ENCODE data around the gene BLOC1S3.

BLOC1S3 gene

GRCh38 chr19:45141203-45141900 lies 37.2 kb upstream of the BLOC1S3 start:
- Mint-ChIP-seq H3K27me3 (ENCODE audit: low read depth) (no peaks in the 10 kb centered on the region), H3K27ac (no peak overlapping the region), H3K4me3 (no peak overlapping the region), H3K36me3 (ENCODE audit: low read depth) (peaks cover 6% of the 10 kb centered on the region), H3K4me1 (ENCODE audit: low read depth) (peaks cover 6% of the 10 kb centered on the region), H3K9me3 (no peaks in the 10 kb centered on the region)

- Mint-ChIP-seq H3K4me3 (no peak overlapping the region), H3K4me1 (ENCODE audit: low read depth) (peaks cover 4% of the 10 kb centered on the region), H3K27ac (no peak overlapping the region), H3K27me3 (ENCODE audit: low read depth) (no peaks in the 10 kb centered on the region), H3K36me3 (ENCODE audit: low read depth) (peaks cover 6% of the 10 kb centered on the region), H3K9me3 (no peaks in the 10 kb centered on the region)
These were observed 36.4 kb upstream of the BLOC1S3 start for GRCh38 chr19:45142016-45142725.

DNA sequence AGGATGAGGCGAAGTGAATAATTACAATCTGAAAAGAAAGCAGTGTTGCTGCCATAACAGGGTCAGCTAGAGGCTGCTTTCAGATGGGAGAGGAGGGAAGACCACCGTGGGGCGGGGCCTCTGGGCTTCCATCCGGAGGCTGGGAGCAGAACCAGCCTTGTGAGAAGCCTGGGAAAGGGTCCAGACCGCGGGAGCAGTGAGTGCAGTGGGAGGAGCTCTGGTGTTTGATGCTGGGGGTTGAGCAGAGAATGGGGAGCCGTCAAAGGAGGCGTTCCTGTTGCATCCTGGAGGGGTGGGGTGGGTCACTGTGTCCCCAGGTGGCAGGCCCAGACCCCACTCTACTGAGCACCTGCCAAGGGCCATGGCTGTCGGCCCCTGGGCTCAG lies 35.9 kb upstream of the BLOC1S3 start:
- Mint-ChIP-seq H3K4me3 (no peak overlapping the region), H3K27me3 (ENCODE audit: low read depth) (no peaks in the 10 kb centered on the region), H3K36me3 (ENCODE audit: low read depth) (peaks cover 6% of the 10 kb centered on the region), H3K4me1 (ENCODE audit: low read depth) (peaks cover 3% of the 10 kb centered on the region), H3K9me3 (no peaks in the 10 kb centered on the region), H3K27ac (no peak overlapping the region)

GRCh38 chr19:45144431-45145269 lies 33.9 kb upstream of the BLOC1S3 start:
- Mint-ChIP-seq H3K4me3 (no peak overlapping the region), H3K27me3 (ENCODE audit: low read depth) (no peaks in the 10 kb centered on the region), H3K4me1 (ENCODE audit: low read depth) (peaks cover 2% of the 10 kb centered on the region), H3K36me3 (ENCODE audit: low read depth) (peaks cover 6% of the 10 kb centered on the region), H3K27ac (no peak overlapping the region), H3K9me3 (no peaks in the 10 kb centered on the region)

GRCh38 chr19:45145270-45146189 lies 33.1 kb upstream of the BLOC1S3 start:
- peaks cover 2% of the 10 kb centered on the region for H3K4me1 Mint-ChIP-seq (ENCODE audit: low read depth)
- H3K27ac Mint-ChIP-seq, result no peak overlapping the region
- no peaks in the 10 kb centered on the region for H3K27me3 Mint-ChIP-seq (ENCODE audit: low read depth)
- H3K36me3 Mint-ChIP-seq (ENCODE audit: low read depth), result peaks cover 6% of the 10 kb centered on the region
- H3K9me3 Mint-ChIP-seq, result no peaks in the 10 kb centered on the region
- H3K4me3 Mint-ChIP-seq, result no peak overlapping the region

DNA sequence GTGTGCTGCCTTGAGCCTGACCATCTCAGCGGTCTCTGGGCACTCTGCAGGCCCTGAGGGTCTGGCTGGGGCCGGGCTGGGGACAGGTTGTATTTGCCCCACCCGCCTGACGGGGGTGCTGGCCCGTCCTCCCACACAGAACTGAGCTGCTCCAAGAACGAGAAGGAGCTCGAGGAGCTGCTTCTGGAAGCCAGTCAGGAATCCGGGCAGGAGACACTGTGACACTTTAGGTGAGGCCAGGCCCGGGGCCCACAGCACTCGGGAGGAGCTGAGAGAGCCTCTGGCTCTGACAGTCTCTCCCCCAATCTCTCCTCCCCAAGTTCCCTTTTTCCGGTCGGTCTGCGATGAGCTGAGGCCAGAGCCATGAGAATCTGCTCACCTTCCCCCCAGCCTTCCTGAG lies 32.3 kb upstream of the BLOC1S3 start:
- Mint-ChIP-seq H3K9me3 (no peaks in the 10 kb centered on the region), H3K36me3 (ENCODE audit: low read depth) (peaks cover 6% of the 10 kb centered on the region), H3K27me3 (ENCODE audit: low read depth) (peaks cover 2% of the 10 kb centered on the region), H3K4me3 (no peak overlapping the region), H3K27ac (no peak overlapping the region), H3K4me1 (ENCODE audit: low read depth) (peaks cover 2% of the 10 kb centered on the region)

GRCh38 chr19:45146741-45147205 lies 31.8 kb upstream of the BLOC1S3 start:
- no peak overlapping the region for H3K4me3 Mint-ChIP-seq
- H3K9me3 Mint-ChIP-seq, result no peaks in the 10 kb centered on the region
- H3K36me3 Mint-ChIP-seq (ENCODE audit: low read depth), result peaks cover 3% of the 10 kb centered on the region
- no peak overlapping the region for H3K27ac Mint-ChIP-seq
- peaks cover 2% of the 10 kb centered on the region for H3K4me1 Mint-ChIP-seq (ENCODE audit: low read depth)
- H3K27me3 Mint-ChIP-seq (ENCODE audit: low read depth), result peaks cover 7% of the 10 kb centered on the region

DNA sequence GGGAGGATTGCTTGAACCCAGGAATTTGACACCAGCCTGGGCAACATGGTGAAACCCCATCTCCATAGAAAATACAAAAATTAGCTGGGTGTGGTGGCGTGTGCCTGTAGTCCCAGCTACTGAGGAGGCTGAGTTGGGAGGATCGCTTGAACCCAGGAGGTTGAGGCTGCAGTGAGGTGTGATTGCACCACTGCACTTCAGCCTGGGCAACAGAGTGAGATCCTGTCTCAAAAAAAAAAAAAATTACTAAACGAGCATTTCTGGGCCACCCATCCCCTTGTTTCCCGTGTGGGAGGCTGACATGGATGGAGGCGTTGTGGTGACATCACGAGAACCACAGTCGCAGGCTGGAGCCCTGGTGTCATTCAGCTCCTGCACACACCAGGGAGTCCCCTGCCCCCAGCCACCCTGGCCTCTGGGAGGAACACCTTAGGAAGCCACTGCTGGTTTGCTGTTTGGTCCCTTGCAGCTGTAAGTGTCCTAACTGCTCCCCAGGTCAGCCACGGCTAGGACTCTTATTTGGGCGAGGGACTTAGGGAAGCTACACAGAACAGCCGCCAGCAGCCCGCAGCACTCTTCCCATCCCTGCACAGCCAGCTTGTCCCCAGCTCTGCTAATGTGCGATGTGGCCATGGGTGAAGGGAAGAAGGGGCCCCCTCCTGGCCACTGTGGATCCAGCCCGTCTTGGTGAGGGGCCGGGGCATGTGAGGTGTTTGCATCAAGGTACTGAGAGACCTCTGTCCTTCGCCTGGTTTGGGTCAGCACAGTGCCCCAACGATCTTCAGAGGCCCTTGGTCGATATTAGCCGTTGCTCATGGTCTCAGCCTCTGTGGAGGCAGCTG lies 30.5 kb upstream of the BLOC1S3 start:
- Mint-ChIP-seq H3K36me3 (ENCODE audit: low read depth) (peaks cover under 1% of the 10 kb centered on the region), H3K27ac (no peak overlapping the region), H3K9me3 (no peaks in the 10 kb centered on the region), H3K4me1 (ENCODE audit: low read depth) (peaks cover 6% of the 10 kb centered on the region), H3K4me3 (no peak overlapping the region), H3K27me3 (ENCODE audit: low read depth) (peaks cover 13% of the 10 kb centered on the region)

GRCh38 chr19:45149129-45149528 lies 29.5 kb upstream of the BLOC1S3 start:
- H3K9me3 Mint-ChIP-seq, result no peaks in the 10 kb centered on the region
- no peaks in the 10 kb centered on the region for H3K36me3 Mint-ChIP-seq (ENCODE audit: low read depth)
- H3K27me3 Mint-ChIP-seq (ENCODE audit: low read depth), result peaks cover 18% of the 10 kb centered on the region
- H3K4me1 Mint-ChIP-seq (ENCODE audit: low read depth), result peaks cover 10% of the 10 kb centered on the region
- H3K4me3 Mint-ChIP-seq, result no peak overlapping the region
- H3K27ac Mint-ChIP-seq, result no peak overlapping the region

DNA sequence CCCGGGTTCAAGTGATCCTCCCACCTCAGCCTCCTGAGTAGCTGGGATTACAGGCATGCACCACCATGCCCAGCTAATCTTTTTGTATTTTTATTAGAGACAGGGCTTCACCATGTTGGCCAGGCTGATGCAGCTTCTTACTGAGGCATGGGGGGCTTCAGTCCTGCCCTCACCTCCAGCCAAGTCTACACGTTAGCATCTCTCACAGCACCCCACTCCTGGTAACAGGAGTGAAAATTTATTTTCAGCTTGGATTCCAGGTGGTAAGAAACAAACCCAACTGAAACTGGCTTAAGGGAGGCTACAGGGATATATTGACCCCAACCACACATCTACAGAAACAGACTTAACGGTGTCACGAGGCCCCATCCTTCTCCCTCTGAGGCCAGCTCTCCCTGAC lies 28.4 kb upstream of the BLOC1S3 start:
- Mint-ChIP-seq H3K27me3 (ENCODE audit: low read depth) (peaks cover 24% of the 10 kb centered on the region), H3K9me3 (no peaks in the 10 kb centered on the region), H3K36me3 (ENCODE audit: low read depth) (no peaks in the 10 kb centered on the region), H3K4me3 (no peak overlapping the region), H3K4me1 (ENCODE audit: low read depth) (peaks cover 13% of the 10 kb centered on the region), H3K27ac (no peak overlapping the region)

- Mint-ChIP-seq H3K27me3 (ENCODE audit: low read depth) (peaks cover 27% of the 10 kb centered on the region), H3K4me1 (ENCODE audit: low read depth) (peaks cover 13% of the 10 kb centered on the region), H3K27ac (no peak overlapping the region), H3K4me3 (no peak overlapping the region), H3K9me3 (no peaks in the 10 kb centered on the region), H3K36me3 (ENCODE audit: low read depth) (no peaks in the 10 kb centered on the region)
These were observed 27.8 kb upstream of the BLOC1S3 start for GRCh38 chr19:45150751-45151281.

GRCh38 chr19:45151320-45151719 lies 27.3 kb upstream of the BLOC1S3 start:
- Mint-ChIP-seq H3K36me3 (ENCODE audit: low read depth) (no peaks in the 10 kb centered on the region), H3K27me3 (ENCODE audit: low read depth) (peaks cover 27% of the 10 kb centered on the region), H3K9me3 (no peaks in the 10 kb centered on the region), H3K27ac (no peak overlapping the region), H3K4me3 (no peak overlapping the region), H3K4me1 (ENCODE audit: low read depth) (peaks cover 13% of the 10 kb centered on the region)
